K562 (cell line): Measurements from ENCODE around the gene EPB41L2. TPM values are rescaled to one million over a fixed set of nuclear protein-coding genes. Genes with fewer than 3 reads are reported as not detected.

ENCODE experiments used
- ATAC-seq: fragments of 200-7000 bp; cut with Tn5 transposase; 3 replicates; pipeline ENCODE4 v1.9.1; 2020; ENCODE audit warnings: moderate library complexity
- BruUV-seq: library from RNA; stranded (reverse); fragments of 400-500 nt; replicated peaks from 2 replicates; lab custom pipeline; 2021; lab: Mats Ljungman, UMichigan
- CTCF ChIA-PET: fragments of 300-600 bp; formaldehyde crosslinking; extraction: SDS; loops from one replicate; lab custom pipeline; 2021; ENCODE audit warnings: low intra/inter-chr PET ratio; lab: Yijun Ruan, JAX
- POLR2A ChIA-PET: fragments of 300-600, 350-650 bp; sonication (Branson Sonifier 250); formaldehyde crosslinking; extraction: SDS; loops from one replicate; lab custom pipeline; 2021; ENCODE audit warnings: antibody characterized with exemption, inconsistent platforms; lab: Yijun Ruan, JAX
- DNase-seq, 4 experiments: peaks; one replicate each; pipeline versions ENCODE4 v3.0.0 to v3.0.0-alpha.2; 2011 to 2018; ENCODE audit warnings: low spot score in 3 of 4, mixed read lengths in 3 of 4; ENCODE audit errors: extremely low read depth in 1 of 4
- FAIRE-seq: peaks from 2 replicates; lab custom pipeline; 2011; peaks lifted over from hg19 to GRCh38; lab: Jason Lieb, UNC
- H2AFZ ChIP-seq: 2 replicates; pipeline ENCODE4 v1.6.0; 2011; ENCODE audit warnings: low read depth, low read length, control low read depth, inconsistent platforms
- H3K27ac ChIP-seq: fragments of 200-600 bp; 3 replicates; pipeline ENCODE4 v1.8.0; 2011; ENCODE audit warnings: low read depth, mild to moderate bottlenecking, control low read depth, inconsistent platforms, low read length, moderate library complexity, mixed read lengths; ENCODE audit errors: extremely low read depth
- H3K27me3 ChIP-seq, 2 experiments: fragments of 300-600 bp in 1 of 2; 2 replicates in 1 of 2; 3 replicates in 1 of 2; pipeline versions ENCODE4 v1.6.0 to v1.8.0; 2011; ENCODE audit warnings: inconsistent platforms in 2 of 2, low read length in 2 of 2, mild to moderate bottlenecking in 1 of 2, mixed read lengths in 1 of 2, moderate library complexity in 1 of 2; ENCODE audit not compliant: control insufficient read depth in 2 of 2, insufficient read depth in 2 of 2
- H3K36me3 ChIP-seq: fragments of 300-600 bp; 3 replicates; pipeline ENCODE4 v1.8.0; 2011; ENCODE audit warnings: mild to moderate bottlenecking, low read length, inconsistent platforms; ENCODE audit not compliant: control insufficient read depth, insufficient read depth
- H3K4me1 ChIP-seq, 2 experiments: fragments of 200-600 bp in 1 of 2; replicated peaks in 1 of 2; 2 replicates in 1 of 2; 3 replicates in 1 of 2; pipeline versions ENCODE4 v1.5.1 to v1.8.0; 2011; ENCODE audit warnings: inconsistent platforms in 2 of 2, low read length in 2 of 2, mild to moderate bottlenecking in 1 of 2, mixed read lengths in 1 of 2, moderate library complexity in 1 of 2; ENCODE audit not compliant: control insufficient read depth in 2 of 2, insufficient read depth in 2 of 2
- H3K4me2 ChIP-seq: 2 replicates; pipeline ENCODE4 v1.6.1; 2011; ENCODE audit warnings: low read length, control low read depth, inconsistent platforms, mixed read lengths; ENCODE audit not compliant: insufficient read depth
- H3K4me3 ChIP-seq: fragments of 200-600 bp; sonication (generic), shearing (Covaris generic); 2 replicates; pipeline ENCODE4 v1.5.1; 2016; ENCODE audit warnings: control low read depth, inconsistent platforms
- H3K79me2 ChIP-seq: fragments of 200-600 bp; 3 replicates; pipeline ENCODE4 v1.8.0; 2011; ENCODE audit warnings: low read length, inconsistent platforms; ENCODE audit not compliant: control insufficient read depth, insufficient read depth
- H3K9ac ChIP-seq, 2 experiments: 2 replicates each; pipeline versions ENCODE4 v1.6.0 to v1.6.1; 2011; ENCODE audit warnings: low read depth in 2 of 2, low read length in 2 of 2, control low read depth in 1 of 2, inconsistent platforms in 1 of 2, mild to moderate bottlenecking in 1 of 2, mixed read lengths in 1 of 2; ENCODE audit not compliant: insufficient read depth in 1 of 2
- H3K9me1 ChIP-seq: one replicate; pipeline ENCODE4 v1.6.0; 2011; ENCODE audit warnings: inconsistent platforms, mild to moderate bottlenecking, low read length, moderate library complexity; ENCODE audit not compliant: control insufficient read depth, insufficient read depth
- H3K9me3 ChIP-seq: replicated peaks from 2 replicates; pipeline ENCODE4 v1.5.1; 2011; ENCODE audit warnings: low read depth, low read length, inconsistent platforms; ENCODE audit not compliant: control insufficient read depth, insufficient read depth
- H4K20me1 ChIP-seq: replicated peaks from 2 replicates; pipeline ENCODE4 v1.6.1; 2011; ENCODE audit warnings: low read length, inconsistent platforms, mixed read lengths; ENCODE audit not compliant: control insufficient read depth, insufficient read depth
- ILF3 ChIP-seq: fragments of 450-650 bp; IDR thresholded peaks from 2 replicates; pipeline ENCODE4 v1.6.1; 2018; ENCODE audit warnings: antibody characterized with exemption, mild to moderate bottlenecking, moderate library complexity, borderline replicate concordance
- NR2C1 ChIP-seq, 2 experiments: fragments of 450-650 bp; IDR thresholded peaks; 2 replicates each; pipeline ENCODE4 v1.6.1; 2017; ENCODE audit warnings: mild to moderate bottlenecking in 2 of 2, antibody characterized with exemption in 1 of 2, inconsistent platforms in 1 of 2, missing compliant biosample characterization in 1 of 2, missing genetic modification characterization in 1 of 2
- TGIF2 ChIP-seq: sonication (generic); formaldehyde crosslinking; IDR thresholded peaks from 2 replicates; pipeline ENCODE4 v1.8.1; 2022; ENCODE audit warnings: mild to moderate bottlenecking, missing genetic modification reagents, moderate library complexity
- XRCC4 ChIP-seq: IDR thresholded peaks from one replicate; pipeline ENCODE4 v1.6.1; 2011; ENCODE audit not compliant: insufficient read depth, insufficient read length; ENCODE audit errors: extremely low read depth
- ZNF146 ChIP-seq: IDR thresholded peaks from one replicate; pipeline ENCODE4 v1.6.1; 2018; ENCODE audit warnings: missing compliant biosample characterization; ENCODE audit not compliant: unreplicated experiment
- WGBS: fragments of 100-300 bp; shearing (Covaris generic); methylation state at CpG from one replicate; pipeline ENCODE4 v1.1.6; 2016; ENCODE audit warnings: low coverage, mixed read lengths; ENCODE audit not compliant: insufficient coverage; ENCODE audit errors: missing lambda C conversion rate; 5-methylcytosine and 5-hydroxymethylcytosine counted together
- in situ Hi-C: fragments of 300-500 bp; cut with MboI; formaldehyde crosslinking; loops from 4 replicates; pipeline ENCODE4 v1.15.0; 2018; ENCODE audit warnings: inconsistent platforms, mixed read lengths
- intact Hi-C: fragments of 100-400 bp; cut with micrococcal nuclease; formaldehyde crosslinking; loops from 2 replicates; pipeline ENCODE4 v1.14.2; 2022
- polyA plus RNA-seq, 8 experiments: library from polyadenylated mRNA; depleted of rRNA in 4 of 8; stranded (reverse) in 5 of 8; unstranded in 3 of 8; fragments of >200 nt; fragmentation: Nextera tagmentation in 2 of 8; fragmentation: Illumina TruSeq in 1 of 8; extraction: Ambion mirVana in 2 of 8; extraction: Trizol in 1 of 8; gene quantifications; 2 replicates each; pipeline versions ENCODE4 v1.2.1 to v1.2.3, GENCODE V29; 2011 to 2014; ENCODE audit warnings: inconsistent platforms in 1 of 8, missing spikeins in 1 of 8
- total RNA-seq, 7 experiments: library from RNA; depleted of rRNA in 6 of 7; stranded (reverse); fragments of >200 nt in 6 of 7; fragmentation: Illumina TruSeq in 2 of 7; extraction: Trizol in 2 of 7; gene quantifications; 2 replicates each; pipeline versions ENCODE4 v1.2.1 to v1.2.3, GENCODE V29; 2011 to 2021; ENCODE audit warnings: low replicate concordance in 1 of 7
- TF ChIP-seq, protein P1 (sequence below), 2 experiments: fragments of 450-650 bp; IDR thresholded peaks; 2 replicates each; pipeline ENCODE4 v1.6.1; 2016

EPB41L2 gene
- total and polyA plus RNA-seq, 9 of the 15 experiments (the other 6 are each of a cell fraction or from before 2014, with no cell fraction given): 5.1 to 53.6 (median 25.0) TPM

- TF ChIP-seq XRCC4: no peak
- no peak for TF ChIP-seq ILF3
These were observed 10.9 kb downstream of the EPB41L2 start (continued) for GRCh38 chr6:131052181-131052580.

GRCh38 chr6:131051341-131051740, 11.7 kb downstream of the EPB41L2 start:
- no peak for ATAC-seq
- H4K20me1 ChIP-seq: no peaks in the 10 kb centered on the region
- no peaks in the 10 kb centered on the region for H3K9me1 ChIP-seq
- no peaks in the 10 kb centered on the region for H3K4me1 ChIP-seq
- H3K27me3 ChIP-seq: no peaks in the 10 kb centered on the region
- H3K9me3 ChIP-seq: peaks cover 6% of the 10 kb centered on the region
- POLR2A ChIA-PET: no interaction called here
- H3K79me2 ChIP-seq: peaks cover 6% of the 10 kb centered on the region; the same call in 2 of the 3 replicates
- 71% methylated on average over 1 of the region's 1 CpG for WGBS
- H3K4me2 ChIP-seq: no peak overlapping the region
- 0 out of 3 replicates have a peak, but pooled peaks cover 2% of the 10 kb centered on the region for H3K36me3 ChIP-seq
- TF ChIP-seq TGIF2 (CRISPR knock-in tag): no peak
- no peak for TF ChIP-seq NR2C1 (IDR thresholded peaks at IDR 0.05)
- TF ChIP-seq NR2C1 (tag; IDR thresholded peaks at IDR 0.05): no peak
- no peak for TF ChIP-seq ZNF146 (CRISPR knock-in tag)
- TF ChIP-seq, protein P1, sequence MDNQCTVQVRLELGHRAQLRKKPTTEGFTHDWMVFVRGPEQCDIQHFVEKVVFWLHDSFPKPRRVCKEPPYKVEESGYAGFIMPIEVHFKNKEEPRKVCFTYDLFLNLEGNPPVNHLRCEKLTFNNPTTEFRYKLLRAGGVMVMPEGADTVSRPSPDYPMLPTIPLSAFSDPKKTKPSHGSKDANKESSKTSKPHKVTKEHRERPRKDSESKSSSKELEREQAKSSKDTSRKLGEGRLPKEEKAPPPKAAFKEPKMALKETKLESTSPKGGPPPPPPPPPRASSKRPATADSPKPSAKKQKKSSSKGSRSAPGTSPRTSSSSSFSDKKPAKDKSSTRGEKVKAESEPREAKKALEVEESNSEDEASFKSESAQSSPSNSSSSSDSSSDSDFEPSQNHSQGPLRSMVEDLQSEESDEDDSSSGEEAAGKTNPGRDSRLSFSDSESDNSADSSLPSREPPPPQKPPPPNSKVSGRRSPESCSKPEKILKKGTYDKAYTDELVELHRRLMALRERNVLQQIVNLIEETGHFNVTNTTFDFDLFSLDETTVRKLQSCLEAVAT (IDR thresholded peaks at IDR 0.05): no peak
- CTCF ChIA-PET: interaction anchor here (0.6 kb wide), 1 partner anchor 10 kb away, joined by 3 read pairs; no protein-coding TSS in a partner anchor
- no peak for DNase-seq
- H3K27ac ChIP-seq: no peak overlapping the region
- no peak overlapping the region for H3K4me3 ChIP-seq
- in situ Hi-C loops: no loop called here
- H2AFZ ChIP-seq: no peak overlapping the region
- FAIRE-seq: no peak
- intact Hi-C loops: no loop called here
- no peak overlapping the region for H3K9ac ChIP-seq
- no TSS peak for BruUV-seq
